Smooth muscle cell (in vitro differentiated cells): ENCODE measurements around the gene ITGAV. TPM values are rescaled to one million over a fixed set of nuclear protein-coding genes. Genes with fewer than 3 reads are reported as not detected.

Experiments used
- DNase-seq: peaks from one replicate; lab custom pipeline; 2025; ENCODE audit not compliant: unreplicated experiment; lab: John Stamatoyannopoulos, UW
- H2AFZ ChIP-seq: fragments of 200-600 bp; sonication (generic); 2 replicates; pipeline ENCODE4 v1.6.0; 2016; ENCODE audit warnings: antibody characterized with exemption, low read depth, mild to moderate bottlenecking
- H3F3A ChIP-seq: fragments of 200-600 bp; sonication (generic); 2 replicates; pipeline ENCODE4 v1.6.0; 2017; ENCODE audit warnings: antibody characterized with exemption, low read depth
- H3K27ac ChIP-seq: fragments of 200-600 bp; sonication (generic); 2 replicates; pipeline ENCODE4 v1.5.1; 2016; ENCODE audit warnings: low read depth, mild to moderate bottlenecking
- H3K27me3 ChIP-seq: fragments of 200-600 bp; sonication (generic); 2 replicates; pipeline ENCODE4 v1.6.1; 2016; ENCODE audit warnings: low read depth, mild to moderate bottlenecking
- H3K36me3 ChIP-seq: fragments of 200-600 bp; sonication (generic); 2 replicates; pipeline ENCODE4 v1.5.1; 2016; ENCODE audit warnings: low read depth
- H3K4me1 ChIP-seq: fragments of 200-600 bp; sonication (generic); 2 replicates; pipeline ENCODE4 v1.5.1; 2016; ENCODE audit warnings: low read depth
- H3K4me2 ChIP-seq: fragments of 200-600 bp; sonication (generic); 2 replicates; pipeline ENCODE4 v1.6.0; 2016; ENCODE audit warnings: mild to moderate bottlenecking
- H3K4me3 ChIP-seq: fragments of 200-600 bp; sonication (generic); 2 replicates; pipeline ENCODE4 v1.5.1; 2016; ENCODE audit warnings: mild to moderate bottlenecking
- H3K79me2 ChIP-seq: fragments of 200-600 bp; sonication (generic); 2 replicates; pipeline ENCODE4 v1.6.0; 2016; ENCODE audit warnings: low read depth, mild to moderate bottlenecking
- H3K9ac ChIP-seq: fragments of 200-600 bp; sonication (generic); 2 replicates; pipeline ENCODE4 v1.6.0; 2016; ENCODE audit warnings: low read depth
- H3K9me3 ChIP-seq: fragments of 200-600 bp; sonication (generic); replicated peaks from 2 replicates; pipeline ENCODE4 v1.5.1; 2016; ENCODE audit warnings: low read depth
- H4K20me1 ChIP-seq: fragments of 200-600 bp; sonication (generic); 2 replicates; pipeline ENCODE4 v1.6.0; 2016; ENCODE audit warnings: low read depth
- WGBS: methylation state at CpG from one replicate; pipeline ENCODE4 v1.1.7; 2016; ENCODE audit warnings: low lambda C conversion rate; 5-methylcytosine and 5-hydroxymethylcytosine counted together
- polyA plus RNA-seq: library from polyadenylated mRNA; unstranded; fragments of >200 nt; fragmentation: Nextera tagmentation; extraction: Ambion mirVana; gene quantifications from 2 replicates; pipeline ENCODE4 v1.2.1, GENCODE V29; 2016
- total RNA-seq: library from RNA; depleted of rRNA; stranded (reverse); fragments of >200 nt; gene quantifications from 2 replicates; pipeline ENCODE4 v1.2.3, GENCODE V29; 2014
- TF ChIP-seq, protein P1 (sequence below): fragments of 200-600 bp; sonication (generic); IDR thresholded peaks from 2 replicates; pipeline ENCODE4 v1.5.1; 2017; ENCODE audit warnings: borderline replicate concordance, mild to moderate bottlenecking, antibody characterized with exemption; ENCODE audit not compliant: insufficient read depth, poor library complexity, severe bottlenecking

Gene ITGAV
- total and polyA plus RNA-seq, 2 experiments from 2014 or later: 70.8 to 360 TPM

DNA sequence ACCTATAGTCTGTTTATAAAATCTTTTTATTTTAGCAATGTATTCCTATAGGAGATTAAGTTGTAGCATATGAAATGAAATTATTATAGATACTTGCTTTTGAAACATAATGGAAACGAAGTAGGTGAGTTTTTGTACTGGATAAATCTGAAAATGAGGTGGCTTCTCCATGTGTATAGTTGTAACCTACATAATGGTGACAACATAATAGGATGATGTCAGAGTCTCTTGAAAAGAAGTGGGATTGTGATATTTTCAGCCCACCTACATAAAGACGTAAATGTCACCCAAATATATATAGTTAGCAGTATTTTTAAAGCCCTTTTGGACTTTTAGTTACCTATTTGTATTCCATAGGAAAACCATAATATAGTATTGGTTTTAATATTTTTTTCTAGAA is 138.8 kb downstream of the ITGAV start:
- Histone ChIP-seq H3K4me1 (peaks cover 18% of the 10 kb centered on the region), H3K9me3 (no peaks in the 10 kb centered on the region), H3K79me2 (no peaks in the 10 kb centered on the region), H3K36me3 (no peaks in the 10 kb centered on the region), H3F3A (no peaks in the 10 kb centered on the region), H3K4me3 (no peak overlapping the region), H2AFZ (no peak overlapping the region), H3K27me3 (no peaks in the 10 kb centered on the region), H3K9ac (no peak overlapping the region), H4K20me1 (no peaks in the 10 kb centered on the region), H3K27ac (no peak overlapping the region), H3K4me2 (no peak overlapping the region)
- WGBS: 98% methylated on average over 2 of the region's 2 CpGs
- TF ChIP-seq, protein P1, sequence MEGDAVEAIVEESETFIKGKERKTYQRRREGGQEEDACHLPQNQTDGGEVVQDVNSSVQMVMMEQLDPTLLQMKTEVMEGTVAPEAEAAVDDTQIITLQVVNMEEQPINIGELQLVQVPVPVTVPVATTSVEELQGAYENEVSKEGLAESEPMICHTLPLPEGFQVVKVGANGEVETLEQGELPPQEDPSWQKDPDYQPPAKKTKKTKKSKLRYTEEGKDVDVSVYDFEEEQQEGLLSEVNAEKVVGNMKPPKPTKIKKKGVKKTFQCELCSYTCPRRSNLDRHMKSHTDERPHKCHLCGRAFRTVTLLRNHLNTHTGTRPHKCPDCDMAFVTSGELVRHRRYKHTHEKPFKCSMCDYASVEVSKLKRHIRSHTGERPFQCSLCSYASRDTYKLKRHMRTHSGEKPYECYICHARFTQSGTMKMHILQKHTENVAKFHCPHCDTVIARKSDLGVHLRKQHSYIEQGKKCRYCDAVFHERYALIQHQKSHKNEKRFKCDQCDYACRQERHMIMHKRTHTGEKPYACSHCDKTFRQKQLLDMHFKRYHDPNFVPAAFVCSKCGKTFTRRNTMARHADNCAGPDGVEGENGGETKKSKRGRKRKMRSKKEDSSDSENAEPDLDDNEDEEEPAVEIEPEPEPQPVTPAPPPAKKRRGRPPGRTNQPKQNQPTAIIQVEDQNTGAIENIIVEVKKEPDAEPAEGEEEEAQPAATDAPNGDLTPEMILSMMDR: no peak
- no peak for DNase-seq

Other genes starting within 250 kb of the ITGAV start
- gene ZC3H15, start 103.8 kb upstream of the ITGAV start, total RNA-seq: 57.1 and 93.8 TPM in 2 replicates
- gene ZC3H15, start 103.8 kb upstream of the ITGAV start, polyA plus RNA-seq: 67.7 and 86.7 TPM in 2 replicates
- gene FAM171B, start 104.0 kb downstream of the ITGAV start, total RNA-seq: 13.9 TPM in 2 replicates
- 1.3 and 2.9 TPM in 2 replicates for gene FAM171B, start 104.0 kb downstream of the ITGAV start, polyA plus RNA-seq